ENCODE measurements around the gene KCNAB1. TPM values are rescaled to one million over a fixed set of nuclear protein-coding genes. Genes with fewer than 3 reads are reported as not detected.

The KCNAB1 gene
- total and polyA plus RNA-seq, 2 donors (not counting 3 experiments of a cell fraction or from before 2014, with no cell fraction given): 0.21 TPM; not detected in 1

GRCh38 chr3:156507285-156507684 lies 386.9 kb downstream of the KCNAB1 start:
- no peaks in the 10 kb centered on the region for H3K27me3 ChIP-seq (ENCODE audit: control insufficient read depth in 2 of 2, insufficient read depth in 2 of 2, low read length in 2 of 2)
- H3K9ac ChIP-seq (replicated peaks; ENCODE audit: extremely low read depth, insufficient read depth, low read length): no peak overlapping the region
- H3K4me3 ChIP-seq (replicated peaks in 1 of 3; ENCODE audit: insufficient read depth in 1 of 3, low read depth in 1 of 3, low read length in 3 of 3): no peak overlapping the region
- dilution Hi-C loops (cut with MboI; ENCODE audit: extremely low pct_ligation_motif_present, low sequenced_read_pairs) (loop anchor here (25.0 kb wide), 1 partner anchor 345 kb away; no protein-coding TSS in a partner anchor), intact Hi-C loops (cut with micrococcal nuclease) (loop anchor here (5.0 kb wide), 2 partner anchors 190 to 465 kb away; no protein-coding TSS in a partner anchor)
- H2AFZ ChIP-seq (ENCODE audit: low read depth, low read length): no peak overlapping the region
- no peak for TF ChIP-seq POLR2A (IDR thresholded peaks at IDR 0.05; ENCODE audit: low read depth, low read length)
- TF ChIP-seq POLR2AphosphoS5 (IDR thresholded peaks at IDR 0.05; ENCODE audit: insufficient read depth, low read depth, low read length): no peak
- TF ChIP-seq FOS (IDR thresholded peaks at IDR 0.05; ENCODE audit: borderline replicate concordance, insufficient read depth, low read length): peak; percentile 66
- TF ChIP-seq MYC (IDR thresholded peaks at IDR 0.05; ENCODE audit: low read depth, low read length): no peak
- TF ChIP-seq JUN (IDR thresholded peaks at IDR 0.05; ENCODE audit: borderline replicate concordance, insufficient read depth, insufficient read length, low read depth): peak; percentile 78
- no peak for TF ChIP-seq GATA2 (IDR thresholded peaks at IDR 0.05; ENCODE audit: insufficient read depth, insufficient read length, low read depth, low read length)
- no peak for TF ChIP-seq EZH2 (IDR thresholded peaks at IDR 0.05; ENCODE audit: borderline replicate concordance, low read depth, low read length, severe bottlenecking)
- no peak for TF ChIP-seq MAX (IDR thresholded peaks at IDR 0.05; ENCODE audit: insufficient read depth, insufficient read length)
- TF ChIP-seq CTCF (IDR thresholded peaks at IDR 0.05; ENCODE audit: extremely low read depth in 1 of 2, insufficient read depth in 1 of 2, low read depth in 1 of 2, low read length in 2 of 2): no peak
- H3K27ac ChIP-seq (ENCODE audit: insufficient read depth, low read depth, low read length): no peak overlapping the region
- ChIA-PET POLR2A (no interaction called here), CTCF (interaction anchor here (0.8 to 12.3 kb wide), 11 partner anchors 11 to 463 kb away, joined by 3 to 267 read pairs (median 30); no protein-coding TSS in a partner anchor)
- H3K79me2 ChIP-seq (ENCODE audit: control insufficient read depth, insufficient read depth, low read length): no peaks in the 10 kb centered on the region
- no peaks in the 10 kb centered on the region for H3K9me1 ChIP-seq (replicated peaks; ENCODE audit: control insufficient read depth, extremely low read depth, insufficient read depth, low read length)
- no peaks in the 10 kb centered on the region for H4K20me1 ChIP-seq (replicated peaks; ENCODE audit: control insufficient read depth, extremely low read depth, insufficient read depth, low read length)
- no peak overlapping the region for H3K4me2 ChIP-seq (ENCODE audit: insufficient read depth, low read length)
- H3K36me3 ChIP-seq (ENCODE audit: control insufficient read depth in 2 of 2, extremely low read depth in 1 of 2, insufficient read depth in 2 of 2, low read length in 2 of 2): no peaks in the 10 kb centered on the region
- DNase-seq (ENCODE audit: low read depth, low spot score) (no peak), FAIRE-seq (peak; percentile 48)
- H3K9me3 ChIP-seq (replicated peaks; ENCODE audit: control insufficient read depth, insufficient read depth, low read length): no peaks in the 10 kb centered on the region
- no TSS peak for BruUV-seq (replicated peaks)
- H3K4me1 ChIP-seq (ENCODE audit: control insufficient read depth, extremely low read depth, insufficient read depth, low read length): no peaks in the 10 kb centered on the region

Measured in endothelial cell of umbilical vein (primary cell).